GM21423 (cell line): ENCODE measurements around the gene PGA5.

Experiments
- ATAC-seq: cut with Tn5 transposase; IDR thresholded peaks from one replicate; pipeline ENCODE4 v1.9.1; 2021; ENCODE audit warnings: mild to moderate bottlenecking, moderate library complexity; ENCODE audit not compliant: unreplicated experiment

PGA5 gene

GRCh38 chr11:61292356-61292755 is 51.4 kb downstream of the PGA5 start:
- no peak for ATAC-seq

GRCh38 chr11:61293867-61294716 is 53.1 kb downstream of the PGA5 start:
- ATAC-seq: peak; percentile 26

DNA sequence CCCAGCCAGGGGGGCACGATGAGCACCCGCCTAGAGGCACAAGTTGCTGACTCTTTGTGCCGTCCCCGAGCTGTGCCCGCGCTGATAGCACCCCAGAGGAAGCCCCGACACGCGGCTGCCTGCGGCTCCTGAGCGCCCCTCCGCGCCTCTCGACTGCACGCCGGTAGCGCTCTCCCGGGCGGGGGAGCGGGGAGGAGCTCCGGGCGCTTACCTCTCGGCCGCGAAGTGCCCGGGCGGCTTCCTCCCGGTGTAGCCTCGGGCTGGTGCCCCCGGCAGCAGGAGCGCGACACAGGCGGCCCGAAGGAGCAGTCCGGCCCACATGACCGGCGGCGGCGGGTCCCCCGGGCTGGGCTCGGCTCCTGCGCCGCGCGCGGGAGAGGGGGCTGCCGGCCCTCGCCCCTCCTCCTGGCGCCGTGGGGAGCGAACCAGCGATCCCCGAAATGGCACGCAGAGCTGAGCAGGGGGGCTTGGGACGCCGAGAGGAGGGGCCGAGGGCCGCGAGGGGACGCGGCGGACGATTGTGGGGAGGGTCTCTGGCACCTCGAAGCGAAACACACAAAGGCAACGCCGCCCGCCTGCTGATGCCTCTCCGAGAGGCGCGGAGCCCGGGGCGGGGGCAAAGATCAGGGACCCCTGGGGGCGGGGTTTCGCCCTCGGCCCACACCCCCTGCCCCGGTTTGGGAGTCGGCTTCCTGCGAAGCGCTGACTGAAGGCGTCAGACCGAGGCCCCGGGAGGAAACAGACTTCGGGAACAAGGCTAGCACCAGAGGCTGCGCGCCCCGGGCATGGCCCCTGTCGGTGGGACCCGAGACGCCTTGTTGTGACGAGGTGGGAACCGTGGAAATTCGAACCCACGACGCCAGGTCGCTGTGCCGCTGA is 54.0 kb downstream of the PGA5 start, which contains the start of gene VWCE:
Gene VWCE (minus strand): TSS at position 600 of the 879 bp plus-strand sequence. CDS start 279 bp downstream, at position 321.
- peak; percentile 65 for ATAC-seq

GRCh38 chr11:61295596-61295926 is 54.6 kb downstream of the PGA5 start:
- no peak for ATAC-seq

DNA sequence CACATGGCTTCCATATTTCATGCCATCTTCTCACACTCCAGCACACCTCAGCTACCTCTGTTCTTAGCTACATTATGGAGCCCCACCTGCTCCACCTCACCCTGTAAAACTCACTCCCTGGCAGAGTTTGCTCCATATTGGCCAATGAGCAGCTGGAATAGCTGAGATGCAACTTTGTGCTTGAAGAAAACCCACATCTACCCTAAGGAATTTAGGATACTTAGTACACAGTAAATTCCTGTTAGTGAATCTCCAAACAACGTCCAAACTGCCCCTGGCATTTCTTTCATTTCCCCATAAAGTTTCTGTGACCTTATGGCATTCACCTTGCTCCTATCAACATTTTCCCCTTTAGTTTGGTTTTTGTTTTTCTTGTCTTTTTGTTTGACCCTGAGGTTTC is 56.4 kb downstream of the PGA5 start:
- no peak for ATAC-seq

GRCh38 chr11:61297746-61298145 is 56.8 kb downstream of the PGA5 start:
- ATAC-seq: no peak

GRCh38 chr11:61298663-61299244 is 57.8 kb downstream of the PGA5 start:
- no peak for ATAC-seq
